HEK293 (cell line): ENCODE data around the gene FXYD5.

ENCODE experiments used
- BCL11B ChIP-seq: fragments of 450-650 bp; formaldehyde crosslinking; IDR thresholded peaks from 2 replicates; pipeline ENCODE4 v1.5.1; 2016; ENCODE audit warnings: low read depth, missing biosample characterization, missing genetic modification characterization
- FEZF1 ChIP-seq: fragments of 450-650 bp; formaldehyde crosslinking; IDR thresholded peaks from 2 replicates; pipeline ENCODE4 v1.5.1; 2016; ENCODE audit warnings: missing biosample characterization, missing genetic modification characterization
- GLIS1 ChIP-seq: fragments of 450-650 bp; formaldehyde crosslinking; IDR thresholded peaks from 2 replicates; pipeline ENCODE4 v1.5.1; 2016; ENCODE audit warnings: missing biosample characterization, missing genetic modification characterization
- HIC1 ChIP-seq: fragments of 450-650 bp; formaldehyde crosslinking; IDR thresholded peaks from 2 replicates; pipeline ENCODE4 v1.5.1; 2016; ENCODE audit warnings: missing biosample characterization, missing genetic modification characterization
- HOXA7 ChIP-seq: sonication (generic); formaldehyde crosslinking; IDR thresholded peaks from 2 replicates; pipeline ENCODE4 v1.8.1; 2022; ENCODE audit warnings: missing genetic modification reagents, borderline replicate concordance
- IKZF3 ChIP-seq: fragments of 450-650 bp; IDR thresholded peaks from 2 replicates; pipeline ENCODE4 v1.5.0; 2018; ENCODE audit warnings: missing biosample characterization, mild to moderate bottlenecking, missing genetic modification characterization, moderate library complexity
- KLF10 ChIP-seq: fragments of 450-650 bp; IDR thresholded peaks from 2 replicates; pipeline ENCODE4 v1.5.1; 2018; ENCODE audit warnings: missing biosample characterization, mild to moderate bottlenecking, missing genetic modification characterization
- OSR2 ChIP-seq: fragments of 450-650 bp; formaldehyde crosslinking; IDR thresholded peaks from 2 replicates; pipeline ENCODE4 v1.5.1; 2016; ENCODE audit warnings: missing biosample characterization, missing genetic modification characterization
- ZFHX2 ChIP-seq: fragments of 450-650 bp; formaldehyde crosslinking; conservative IDR thresholded peaks from 2 replicates; pipeline ENCODE4 v1.5.1; 2016; ENCODE audit warnings: missing biosample characterization, missing genetic modification characterization
- ZNF114 ChIP-seq: fragments of 450-650 bp; formaldehyde crosslinking; IDR thresholded peaks from 2 replicates; pipeline ENCODE4 v1.5.0; 2017; ENCODE audit warnings: missing biosample characterization, missing genetic modification characterization
- ZNF132 ChIP-seq: fragments of 450-650 bp; formaldehyde crosslinking; IDR thresholded peaks from 2 replicates; pipeline ENCODE4 v1.5.1; 2017; ENCODE audit warnings: missing biosample characterization, missing genetic modification characterization, borderline replicate concordance
- ZNF133 ChIP-seq: fragments of 450-650 bp; formaldehyde crosslinking; IDR thresholded peaks from 2 replicates; pipeline ENCODE4 v1.5.1; 2016; ENCODE audit warnings: missing biosample characterization, missing genetic modification characterization
- ZNF146 ChIP-seq: fragments of 450-650 bp; formaldehyde crosslinking; IDR thresholded peaks from 2 replicates; pipeline ENCODE4 v1.5.1; 2016; ENCODE audit warnings: missing biosample characterization, missing genetic modification characterization
- ZNF274 ChIP-seq, 2 experiments: fragments of 200-500 bp in 1 of 2; fragments of 450-650 bp in 1 of 2; sonication (Bioruptor generic) in 1 of 2; formaldehyde crosslinking in 1 of 2; IDR thresholded peaks; 2 replicates each; pipeline versions ENCODE4 v1.5.1 to v1.6.1; 2014 to 2016; ENCODE audit warnings: borderline replicate concordance in 1 of 2, inconsistent platforms in 1 of 2, low read length in 1 of 2, missing biosample characterization in 1 of 2, missing genetic modification characterization in 1 of 2
- ZNF311 ChIP-seq: fragments of 450-650 bp; formaldehyde crosslinking; IDR thresholded peaks from 2 replicates; pipeline ENCODE4 v1.5.1; 2017; ENCODE audit warnings: missing biosample characterization, missing genetic modification characterization, borderline replicate concordance
- ZNF366 ChIP-seq: fragments of 450-650 bp; formaldehyde crosslinking; conservative IDR thresholded peaks from 2 replicates; pipeline ENCODE4 v1.5.1; 2016; ENCODE audit warnings: missing biosample characterization, missing genetic modification characterization
- ZNF37A ChIP-seq: fragments of 450-650 bp; IDR thresholded peaks from 2 replicates; pipeline ENCODE4 v1.5.1; 2018; ENCODE audit warnings: missing biosample characterization, missing genetic modification characterization
- ZNF488 ChIP-seq: fragments of 450-650 bp; formaldehyde crosslinking; IDR thresholded peaks from 2 replicates; pipeline ENCODE4 v1.5.1; 2016; ENCODE audit warnings: missing biosample characterization, missing genetic modification characterization
- ZNF560 ChIP-seq: fragments of 450-650 bp; formaldehyde crosslinking; IDR thresholded peaks from 2 replicates; pipeline ENCODE4 v1.5.1; 2017; ENCODE audit warnings: missing biosample characterization, missing genetic modification characterization, borderline replicate concordance
- ZNF585B ChIP-seq: fragments of 450-650 bp; formaldehyde crosslinking; IDR thresholded peaks from 2 replicates; pipeline ENCODE4 v1.5.1; 2016; ENCODE audit warnings: missing biosample characterization, missing genetic modification characterization
- ZNF600 ChIP-seq: fragments of 450-650 bp; formaldehyde crosslinking; IDR thresholded peaks from 2 replicates; pipeline ENCODE4 v1.5.1; 2016; ENCODE audit warnings: missing biosample characterization, missing genetic modification characterization
- ZNF664 ChIP-seq: fragments of 450-650 bp; formaldehyde crosslinking; IDR thresholded peaks from 2 replicates; pipeline ENCODE4 v1.5.1; 2016; ENCODE audit warnings: missing biosample characterization, missing genetic modification characterization
- ZNF670 ChIP-seq: fragments of 450-650 bp; formaldehyde crosslinking; IDR thresholded peaks from 2 replicates; pipeline ENCODE4 v1.5.1; 2016; ENCODE audit warnings: missing biosample characterization, missing genetic modification characterization, low read depth
- ZNF785 ChIP-seq: fragments of 450-650 bp; formaldehyde crosslinking; IDR thresholded peaks from 2 replicates; pipeline ENCODE4 v1.5.1; 2016; ENCODE audit warnings: missing biosample characterization, missing genetic modification characterization
- TF ChIP-seq, protein P1 (sequence below): fragments of 450-650 bp; formaldehyde crosslinking; conservative IDR thresholded peaks from 2 replicates; pipeline ENCODE4 v1.5.1; 2016; ENCODE audit warnings: low read depth, missing biosample characterization, missing genetic modification characterization
- TF ChIP-seq, protein P2 (sequence below): fragments of 450-650 bp; formaldehyde crosslinking; IDR thresholded peaks from 2 replicates; pipeline ENCODE4 v1.5.1; 2017; ENCODE audit warnings: missing biosample characterization, missing genetic modification characterization
- TF ChIP-seq, protein P3 (sequence below): fragments of 450-650 bp; formaldehyde crosslinking; IDR thresholded peaks from 2 replicates; pipeline ENCODE4 v1.5.1; 2016; ENCODE audit warnings: missing biosample characterization, missing genetic modification characterization
- TF ChIP-seq, protein P4 (sequence below): fragments of 450-650 bp; formaldehyde crosslinking; IDR thresholded peaks from 2 replicates; pipeline ENCODE4 v1.5.1; 2016; ENCODE audit warnings: missing biosample characterization, missing genetic modification characterization

FXYD5 gene

GRCh38 chr19:35132254-35132653, 22.3 kb upstream of the FXYD5 start (continued):
- no peak for TF ChIP-seq ZNF146 (tag by site-specific recombination)
- TF ChIP-seq, protein P1, sequence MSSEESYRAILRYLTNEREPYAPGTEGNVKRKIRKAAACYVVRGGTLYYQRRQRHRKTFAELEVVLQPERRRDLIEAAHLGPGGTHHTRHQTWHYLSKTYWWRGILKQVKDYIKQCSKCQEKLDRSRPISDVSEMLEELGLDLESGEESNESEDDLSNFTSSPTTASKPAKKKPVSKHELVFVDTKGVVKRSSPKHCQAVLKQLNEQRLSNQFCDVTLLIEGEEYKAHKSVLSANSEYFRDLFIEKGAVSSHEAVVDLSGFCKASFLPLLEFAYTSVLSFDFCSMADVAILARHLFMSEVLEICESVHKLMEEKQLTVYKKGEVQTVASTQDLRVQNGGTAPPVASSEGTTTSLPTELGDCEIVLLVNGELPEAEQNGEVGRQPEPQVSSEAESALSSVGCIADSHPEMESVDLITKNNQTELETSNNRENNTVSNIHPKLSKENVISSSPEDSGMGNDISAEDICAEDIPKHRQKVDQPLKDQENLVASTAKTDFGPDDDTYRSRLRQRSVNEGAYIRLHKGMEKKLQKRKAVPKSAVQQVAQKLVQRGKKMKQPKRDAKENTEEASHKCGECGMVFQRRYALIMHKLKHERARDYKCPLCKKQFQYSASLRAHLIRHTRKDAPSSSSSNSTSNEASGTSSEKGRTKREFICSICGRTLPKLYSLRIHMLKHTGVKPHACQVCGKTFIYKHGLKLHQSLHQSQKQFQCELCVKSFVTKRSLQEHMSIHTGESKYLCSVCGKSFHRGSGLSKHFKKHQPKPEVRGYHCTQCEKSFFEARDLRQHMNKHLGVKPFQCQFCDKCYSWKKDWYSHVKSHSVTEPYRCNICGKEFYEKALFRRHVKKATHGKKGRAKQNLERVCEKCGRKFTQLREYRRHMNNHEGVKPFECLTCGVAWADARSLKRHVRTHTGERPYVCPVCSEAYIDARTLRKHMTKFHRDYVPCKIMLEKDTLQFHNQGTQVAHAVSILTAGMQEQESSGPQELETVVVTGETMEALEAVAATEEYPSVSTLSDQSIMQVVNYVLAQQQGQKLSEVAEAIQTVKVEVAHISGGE (tag by site-specific recombination), result no peak
- no peak for TF ChIP-seq ZNF132
- TF ChIP-seq ZNF274 (IDR thresholded peaks at IDR 0.05; ENCODE audit: low read length), result no peak
- 0 out of 2 replicates have a peak, but pooled peaks have one; percentile 6 for TF ChIP-seq ZNF274 (tag by site-specific recombination; IDR thresholded peaks at IDR 0.05; ENCODE audit: borderline replicate concordance)
- TF ChIP-seq ZNF37A (tag by site-specific recombination), result no peak
- TF ChIP-seq ZNF664, result no peak
- TF ChIP-seq ZNF585B, result no peak
- no peak for TF ChIP-seq ZFHX2
- TF ChIP-seq ZNF366 (tag by site-specific recombination), result no peak
- TF ChIP-seq GLIS1, result no peak
- TF ChIP-seq, protein P2, sequence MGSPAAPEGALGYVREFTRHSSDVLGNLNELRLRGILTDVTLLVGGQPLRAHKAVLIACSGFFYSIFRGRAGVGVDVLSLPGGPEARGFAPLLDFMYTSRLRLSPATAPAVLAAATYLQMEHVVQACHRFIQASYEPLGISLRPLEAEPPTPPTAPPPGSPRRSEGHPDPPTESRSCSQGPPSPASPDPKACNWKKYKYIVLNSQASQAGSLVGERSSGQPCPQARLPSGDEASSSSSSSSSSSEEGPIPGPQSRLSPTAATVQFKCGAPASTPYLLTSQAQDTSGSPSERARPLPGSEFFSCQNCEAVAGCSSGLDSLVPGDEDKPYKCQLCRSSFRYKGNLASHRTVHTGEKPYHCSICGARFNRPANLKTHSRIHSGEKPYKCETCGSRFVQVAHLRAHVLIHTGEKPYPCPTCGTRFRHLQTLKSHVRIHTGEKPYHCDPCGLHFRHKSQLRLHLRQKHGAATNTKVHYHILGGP (tag by site-specific recombination), result peak; percentile 15; the same call in 1 of the 2 replicates
- TF ChIP-seq IKZF3, result no peak
- TF ChIP-seq ZNF670 (tag by site-specific recombination), result no peak
- TF ChIP-seq, protein P3, sequence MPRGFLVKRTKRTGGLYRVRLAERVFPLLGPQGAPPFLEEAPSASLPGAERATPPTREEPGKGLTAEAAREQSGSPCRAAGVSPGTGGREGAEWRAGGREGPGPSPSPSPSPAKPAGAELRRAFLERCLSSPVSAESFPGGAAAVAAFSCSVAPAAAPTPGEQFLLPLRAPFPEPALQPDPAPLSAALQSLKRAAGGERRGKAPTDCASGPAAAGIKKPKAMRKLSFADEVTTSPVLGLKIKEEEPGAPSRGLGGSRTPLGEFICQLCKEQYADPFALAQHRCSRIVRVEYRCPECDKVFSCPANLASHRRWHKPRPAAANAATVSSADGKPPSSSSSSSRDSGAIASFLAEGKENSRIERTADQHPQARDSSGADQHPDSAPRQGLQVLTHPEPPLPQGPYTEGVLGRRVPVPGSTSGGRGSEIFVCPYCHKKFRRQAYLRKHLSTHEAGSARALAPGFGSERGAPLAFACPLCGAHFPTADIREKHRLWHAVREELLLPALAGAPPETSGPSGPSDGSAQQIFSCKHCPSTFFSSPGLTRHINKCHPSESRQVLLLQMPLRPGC (tag by site-specific recombination), result no peak
- TF ChIP-seq ZNF600, result 0 out of 2 replicates have a peak, but pooled peaks have one; percentile 23
- no peak for TF ChIP-seq ZNF560 (tag by site-specific recombination)
- no peak for TF ChIP-seq HIC1 (tag by site-specific recombination)
- TF ChIP-seq KLF10 (tag by site-specific recombination), result no peak
- no peak; the same call in 1 of the 2 replicates for TF ChIP-seq ZNF785 (tag by site-specific recombination)
- TF ChIP-seq HOXA7 (CRISPR knock-in tag), result no peak
- TF ChIP-seq BCL11B, result no peak
- TF ChIP-seq, protein P4, sequence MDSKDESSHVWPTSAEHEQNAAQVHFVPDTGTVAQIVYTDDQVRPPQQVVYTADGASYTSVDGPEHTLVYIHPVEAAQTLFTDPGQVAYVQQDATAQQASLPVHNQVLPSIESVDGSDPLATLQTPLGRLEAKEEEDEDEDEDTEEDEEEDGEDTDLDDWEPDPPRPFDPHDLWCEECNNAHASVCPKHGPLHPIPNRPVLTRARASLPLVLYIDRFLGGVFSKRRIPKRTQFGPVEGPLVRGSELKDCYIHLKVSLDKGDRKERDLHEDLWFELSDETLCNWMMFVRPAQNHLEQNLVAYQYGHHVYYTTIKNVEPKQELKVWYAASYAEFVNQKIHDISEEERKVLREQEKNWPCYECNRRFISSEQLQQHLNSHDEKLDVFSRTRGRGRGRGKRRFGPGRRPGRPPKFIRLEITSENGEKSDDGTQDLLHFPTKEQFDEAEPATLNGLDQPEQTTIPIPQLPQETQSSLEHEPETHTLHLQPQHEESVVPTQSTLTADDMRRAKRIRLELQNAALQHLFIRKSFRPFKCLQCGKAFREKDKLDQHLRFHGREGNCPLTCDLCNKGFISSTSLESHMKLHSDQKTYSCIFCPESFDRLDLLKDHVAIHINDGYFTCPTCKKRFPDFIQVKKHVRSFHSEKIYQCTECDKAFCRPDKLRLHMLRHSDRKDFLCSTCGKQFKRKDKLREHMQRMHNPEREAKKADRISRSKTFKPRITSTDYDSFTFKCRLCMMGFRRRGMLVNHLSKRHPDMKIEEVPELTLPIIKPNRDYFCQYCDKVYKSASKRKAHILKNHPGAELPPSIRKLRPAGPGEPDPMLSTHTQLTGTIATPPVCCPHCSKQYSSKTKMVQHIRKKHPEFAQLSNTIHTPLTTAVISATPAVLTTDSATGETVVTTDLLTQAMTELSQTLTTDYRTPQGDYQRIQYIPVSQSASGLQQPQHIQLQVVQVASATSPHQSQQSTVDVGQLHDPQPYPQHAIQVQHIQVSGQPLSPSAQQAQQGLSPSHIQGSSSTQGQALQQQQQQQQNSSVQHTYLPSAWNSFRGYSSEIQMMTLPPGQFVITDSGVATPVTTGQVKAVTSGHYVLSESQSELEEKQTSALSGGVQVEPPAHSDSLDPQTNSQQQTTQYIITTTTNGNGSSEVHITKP (tag by site-specific recombination), result no peak
- no peak for TF ChIP-seq ZNF114 (tag by site-specific recombination)
- TF ChIP-seq ZNF488 (tag by site-specific recombination), result no peak
- no peak for TF ChIP-seq FEZF1 (tag by site-specific recombination)
- TF ChIP-seq ZNF311, result peak; percentile 81; the same call in 1 of the 2 replicates
- no peak for TF ChIP-seq OSR2
- TF ChIP-seq ZNF133 (tag by site-specific recombination), result peak; percentile 41; the same call in 1 of the 2 replicates
